Suprapubic skin (tissue), 4 donors: ENCODE results near the gene EFCAB10.

Experiments
- EP300 ChIP-seq: sonication (generic); formaldehyde crosslinking; IDR thresholded peaks from one replicate; pipeline ENCODE4 v1.6.1; 2017; ENCODE audit warnings: antibody characterized with exemption
- POLR2A ChIP-seq, 2 donors: fragments of 450-650 bp; IDR thresholded peaks; one replicate each; pipeline ENCODE4 v1.6.1; 2017; ENCODE audit warnings: antibody characterized with exemption in 2 of 2, mild to moderate bottlenecking in 2 of 2, moderate library complexity in 2 of 2
- POLR2AphosphoS5 ChIP-seq, 3 donors: sonication (generic); formaldehyde crosslinking; IDR thresholded peaks; one replicate each; pipeline ENCODE4 v1.6.1; 2017; ENCODE audit warnings: antibody characterized with exemption in 3 of 3
- TF ChIP-seq, protein P1 (sequence below), 2 donors: fragments of 200-600 bp in 1 of 2; fragments of 450-650 bp in 1 of 2; sonication (generic) in 1 of 2; IDR thresholded peaks; one replicate each; pipeline ENCODE4 v1.5.1; 2016 to 2019; ENCODE audit warnings: antibody characterized with exemption in 2 of 2, mild to moderate bottlenecking in 1 of 2, moderate library complexity in 1 of 2

DNA sequence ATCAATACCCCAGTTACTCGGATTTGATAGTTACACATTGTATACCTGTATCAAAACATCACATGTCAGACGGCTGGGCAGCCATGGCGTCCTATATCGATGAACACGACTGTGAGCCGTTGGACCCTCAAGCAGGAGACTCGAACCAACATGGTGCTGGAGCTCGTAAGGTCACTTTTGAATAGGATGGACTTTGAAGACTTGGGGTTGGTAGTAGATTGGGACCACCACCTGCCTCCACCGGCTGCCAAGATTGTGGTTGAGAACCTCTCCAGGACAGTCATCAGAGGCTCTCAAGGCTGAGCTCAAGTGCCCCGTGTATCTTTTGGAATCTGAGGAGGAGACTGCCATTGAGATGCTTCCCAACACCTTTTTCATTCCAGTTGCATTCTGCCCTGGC is 51.2 kb downstream of the EFCAB10 start:
- no peak for TF ChIP-seq POLR2AphosphoS5 (IDR thresholded peaks at IDR 0.05)
- TF ChIP-seq, protein P1, sequence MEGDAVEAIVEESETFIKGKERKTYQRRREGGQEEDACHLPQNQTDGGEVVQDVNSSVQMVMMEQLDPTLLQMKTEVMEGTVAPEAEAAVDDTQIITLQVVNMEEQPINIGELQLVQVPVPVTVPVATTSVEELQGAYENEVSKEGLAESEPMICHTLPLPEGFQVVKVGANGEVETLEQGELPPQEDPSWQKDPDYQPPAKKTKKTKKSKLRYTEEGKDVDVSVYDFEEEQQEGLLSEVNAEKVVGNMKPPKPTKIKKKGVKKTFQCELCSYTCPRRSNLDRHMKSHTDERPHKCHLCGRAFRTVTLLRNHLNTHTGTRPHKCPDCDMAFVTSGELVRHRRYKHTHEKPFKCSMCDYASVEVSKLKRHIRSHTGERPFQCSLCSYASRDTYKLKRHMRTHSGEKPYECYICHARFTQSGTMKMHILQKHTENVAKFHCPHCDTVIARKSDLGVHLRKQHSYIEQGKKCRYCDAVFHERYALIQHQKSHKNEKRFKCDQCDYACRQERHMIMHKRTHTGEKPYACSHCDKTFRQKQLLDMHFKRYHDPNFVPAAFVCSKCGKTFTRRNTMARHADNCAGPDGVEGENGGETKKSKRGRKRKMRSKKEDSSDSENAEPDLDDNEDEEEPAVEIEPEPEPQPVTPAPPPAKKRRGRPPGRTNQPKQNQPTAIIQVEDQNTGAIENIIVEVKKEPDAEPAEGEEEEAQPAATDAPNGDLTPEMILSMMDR (IDR thresholded peaks at IDR 0.05), result no peak
- TF ChIP-seq POLR2A (IDR thresholded peaks at IDR 0.05), result no peak
- no peak for TF ChIP-seq EP300
